ENCODE results near the gene TRABD2B. TPM values are rescaled to one million over a fixed set of nuclear protein-coding genes. Genes with fewer than 3 reads are reported as not detected.

TRABD2B gene
- total and polyA plus RNA-seq, 2 donors (not counting 3 experiments of a cell fraction or from before 2014, with no cell fraction given), result not detected

GRCh38 chr1:47941609-47942239, 55.5 kb downstream of the TRABD2B start:
- peaks cover 0 to 1% of the 10 kb centered on the region in 2 experiments for H3K27me3 ChIP-seq (ENCODE audit: control insufficient read depth in 2 of 2, insufficient read depth in 2 of 2, low read length in 2 of 2)
- H3K4me1 ChIP-seq (ENCODE audit: control insufficient read depth, extremely low read depth, insufficient read depth, low read length), result no peaks in the 10 kb centered on the region
- no peak overlapping the region for H3K9ac ChIP-seq (replicated peaks; ENCODE audit: extremely low read depth, insufficient read depth, low read length)
- no peaks in the 10 kb centered on the region for H4K20me1 ChIP-seq (replicated peaks; ENCODE audit: control insufficient read depth, extremely low read depth, insufficient read depth, low read length)
- no peaks in the 10 kb centered on the region for H3K9me1 ChIP-seq (replicated peaks; ENCODE audit: control insufficient read depth, extremely low read depth, insufficient read depth, low read length)
- no TSS peak for BruUV-seq (replicated peaks)
- dilution Hi-C loops (cut with MboI; ENCODE audit: extremely low pct_ligation_motif_present, low sequenced_read_pairs) (no loop called here), intact Hi-C loops (cut with micrococcal nuclease) (no loop called here)
- ChIA-PET CTCF (no interaction called here), POLR2A (no interaction called here)
- no peaks in the 10 kb centered on the region for H3K36me3 ChIP-seq (ENCODE audit: control insufficient read depth in 2 of 2, extremely low read depth in 1 of 2, insufficient read depth in 2 of 2, low read length in 2 of 2)
- no peaks in the 10 kb centered on the region for H3K9me3 ChIP-seq (replicated peaks; ENCODE audit: control insufficient read depth, insufficient read depth, low read length)
- H3K4me3 ChIP-seq (replicated peaks in 1 of 3; ENCODE audit: insufficient read depth in 1 of 3, low read depth in 1 of 3, low read length in 3 of 3), result no peak overlapping the region
- no peak overlapping the region for H3K4me2 ChIP-seq (ENCODE audit: insufficient read depth, low read length)
- FAIRE-seq (no peak), DNase-seq (ENCODE audit: low read depth, low spot score) (no peak)
- no peaks in the 10 kb centered on the region for H3K79me2 ChIP-seq (ENCODE audit: control insufficient read depth, insufficient read depth, low read length)
- H3K27ac ChIP-seq (ENCODE audit: insufficient read depth, low read depth, low read length), result no peak overlapping the region
- TF ChIP-seq EZH2 (IDR thresholded peaks at IDR 0.05; ENCODE audit: borderline replicate concordance, low read depth, low read length, severe bottlenecking) (no peak), CTCF (IDR thresholded peaks at IDR 0.05; ENCODE audit: extremely low read depth in 1 of 2, insufficient read depth in 1 of 2, low read depth in 1 of 2, low read length in 2 of 2) (no peak), MAX (IDR thresholded peaks at IDR 0.05; ENCODE audit: insufficient read depth, insufficient read length) (no peak), POLR2A (IDR thresholded peaks at IDR 0.05; ENCODE audit: low read depth, low read length) (no peak), MYC (IDR thresholded peaks at IDR 0.05; ENCODE audit: low read depth, low read length) (no peak), FOS (IDR thresholded peaks at IDR 0.05; ENCODE audit: borderline replicate concordance, insufficient read depth, low read length) (no peak), POLR2AphosphoS5 (IDR thresholded peaks at IDR 0.05; ENCODE audit: insufficient read depth, low read depth, low read length) (no peak), JUN (IDR thresholded peaks at IDR 0.05; ENCODE audit: borderline replicate concordance, insufficient read depth, insufficient read length, low read depth) (no peak), GATA2 (IDR thresholded peaks at IDR 0.05; ENCODE audit: insufficient read depth, insufficient read length, low read depth, low read length) (no peak)
- no peak overlapping the region for H2AFZ ChIP-seq (ENCODE audit: low read depth, low read length)
